ENCODE measurements around the gene CCR5AS.

Gene CCR5AS

DNA sequence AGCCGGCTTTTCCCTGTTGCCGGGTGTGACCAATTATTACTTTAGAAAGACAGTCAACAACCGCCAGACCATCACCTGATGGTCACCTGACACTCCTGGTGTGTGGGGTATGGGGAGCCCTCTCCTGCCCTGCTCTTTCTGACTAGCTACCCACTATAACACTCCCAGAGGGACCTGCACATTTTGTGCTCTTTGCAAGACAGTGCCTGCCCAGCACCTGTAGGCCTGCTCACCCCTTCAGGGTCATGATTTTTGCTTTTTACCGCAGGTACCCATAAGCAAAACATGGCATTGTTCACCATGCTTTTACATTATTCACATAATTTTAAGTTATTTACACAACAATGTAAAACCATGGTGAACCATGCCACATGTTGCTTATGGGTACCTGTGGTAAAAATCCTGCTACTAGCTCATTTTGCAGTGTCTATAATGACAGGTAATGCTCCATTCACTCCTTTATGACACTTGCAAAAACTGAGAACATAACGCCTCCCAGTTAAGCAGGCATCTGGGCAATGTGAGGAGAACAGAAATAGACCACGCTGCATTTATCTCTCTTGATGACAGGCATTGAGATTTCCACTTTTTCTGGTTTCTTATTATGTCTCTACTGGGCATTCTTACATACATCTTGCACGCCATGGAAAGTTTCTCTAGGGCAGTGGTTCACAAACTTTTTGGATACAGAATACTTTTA, 10.1 kb upstream of the CCR5AS start:
- Histone ChIP-seq H2AFZ (ENCODE audit: low read length) (no peak overlapping the region), H3K79me2 (ENCODE audit: control insufficient read depth, insufficient read depth, low read length) (no peaks in the 10 kb centered on the region), H3K27ac (ENCODE audit: insufficient read depth, low read length) (no peak overlapping the region), H3K9me3 (ENCODE audit: control insufficient read depth, insufficient read depth, low read depth, low read length) (no peaks in the 10 kb centered on the region), H3K4me2 (ENCODE audit: extremely low read depth, insufficient read depth, low read length) (no peak overlapping the region), H3K36me3 (ENCODE audit: control insufficient read depth, insufficient read depth, low read length) (no peaks in the 10 kb centered on the region), H3K9ac (ENCODE audit: insufficient read depth, low read length) (no peak overlapping the region), H3K4me1 (ENCODE audit: control insufficient read depth, extremely low read depth, insufficient read depth, low read length) (no peaks in the 10 kb centered on the region), H3K27me3 (ENCODE audit: control insufficient read depth, insufficient read depth, low read length) (no peaks in the 10 kb centered on the region), H3K4me3 (replicated peaks in 1 of 4; ENCODE audit: control extremely low read depth in 1 of 4, insufficient read depth in 1 of 4, low read depth in 3 of 4, low read length in 4 of 4) (no peak overlapping the region), H4K20me1 (ENCODE audit: control insufficient read depth, extremely low read depth, insufficient read depth, low read length) (no peaks in the 10 kb centered on the region)
- TF ChIP-seq, protein P1, sequence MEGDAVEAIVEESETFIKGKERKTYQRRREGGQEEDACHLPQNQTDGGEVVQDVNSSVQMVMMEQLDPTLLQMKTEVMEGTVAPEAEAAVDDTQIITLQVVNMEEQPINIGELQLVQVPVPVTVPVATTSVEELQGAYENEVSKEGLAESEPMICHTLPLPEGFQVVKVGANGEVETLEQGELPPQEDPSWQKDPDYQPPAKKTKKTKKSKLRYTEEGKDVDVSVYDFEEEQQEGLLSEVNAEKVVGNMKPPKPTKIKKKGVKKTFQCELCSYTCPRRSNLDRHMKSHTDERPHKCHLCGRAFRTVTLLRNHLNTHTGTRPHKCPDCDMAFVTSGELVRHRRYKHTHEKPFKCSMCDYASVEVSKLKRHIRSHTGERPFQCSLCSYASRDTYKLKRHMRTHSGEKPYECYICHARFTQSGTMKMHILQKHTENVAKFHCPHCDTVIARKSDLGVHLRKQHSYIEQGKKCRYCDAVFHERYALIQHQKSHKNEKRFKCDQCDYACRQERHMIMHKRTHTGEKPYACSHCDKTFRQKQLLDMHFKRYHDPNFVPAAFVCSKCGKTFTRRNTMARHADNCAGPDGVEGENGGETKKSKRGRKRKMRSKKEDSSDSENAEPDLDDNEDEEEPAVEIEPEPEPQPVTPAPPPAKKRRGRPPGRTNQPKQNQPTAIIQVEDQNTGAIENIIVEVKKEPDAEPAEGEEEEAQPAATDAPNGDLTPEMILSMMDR (conservative IDR thresholded peaks at IDR 0.05 in 1 of 2, IDR thresholded peaks at IDR 0.05 in 1 of 2; ENCODE audit: low read depth in 1 of 2, low read length in 2 of 2) = no peak
- no peak for TF ChIP-seq EZH2 (IDR thresholded peaks at IDR 0.05; ENCODE audit: low read length, missing control alignments)
- no peak for DNase-seq (ENCODE audit: low read depth in 2 of 2)

DNA sequence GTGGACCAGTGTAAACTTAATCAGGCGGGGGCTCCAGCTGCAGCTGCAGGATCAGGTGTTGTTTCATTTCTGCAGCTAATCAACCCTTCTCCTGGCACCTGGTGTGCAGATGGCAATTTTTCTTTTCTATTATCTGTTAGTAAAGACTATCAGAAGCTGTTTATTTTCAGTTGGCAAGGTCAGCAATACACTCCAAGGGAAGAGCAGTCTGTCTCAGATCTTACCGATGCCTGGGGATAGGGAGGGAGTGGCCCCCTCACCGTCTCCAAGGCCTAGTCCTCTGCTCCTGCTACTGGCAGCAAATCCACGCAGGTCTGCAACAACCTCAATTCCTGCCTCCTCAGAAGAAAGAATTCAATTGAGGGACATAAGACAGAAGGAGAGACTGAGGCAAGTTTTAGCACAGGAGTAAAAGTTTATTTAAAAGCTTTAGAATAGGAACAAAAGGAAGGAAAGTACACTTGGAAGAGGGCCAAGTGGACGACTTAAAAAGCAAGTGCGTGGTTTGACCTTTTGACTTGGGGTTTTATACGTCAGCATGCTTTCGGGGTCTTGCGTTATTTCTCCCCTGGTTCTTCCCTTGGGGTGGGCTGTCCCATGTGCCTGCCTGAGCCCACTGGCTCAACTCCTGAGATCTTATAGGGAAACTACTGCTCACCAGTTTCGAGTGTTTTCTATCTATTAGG, 9.4 kb upstream of the CCR5AS start:
- H3K9me3 ChIP-seq (ENCODE audit: control insufficient read depth, insufficient read depth, low read depth, low read length) = no peaks in the 10 kb centered on the region
- no peak for TF ChIP-seq EZH2 (IDR thresholded peaks at IDR 0.05; ENCODE audit: low read length, missing control alignments)
- TF ChIP-seq, protein P1 (conservative IDR thresholded peaks at IDR 0.05 in 1 of 2, IDR thresholded peaks at IDR 0.05 in 1 of 2; ENCODE audit: low read depth in 1 of 2, low read length in 2 of 2) = no peak
- H3K27me3 ChIP-seq (ENCODE audit: control insufficient read depth, insufficient read depth, low read length) = no peaks in the 10 kb centered on the region
- H4K20me1 ChIP-seq (ENCODE audit: control insufficient read depth, extremely low read depth, insufficient read depth, low read length) = no peaks in the 10 kb centered on the region
- no peaks in the 10 kb centered on the region for H3K36me3 ChIP-seq (ENCODE audit: control insufficient read depth, insufficient read depth, low read length)
- no peak overlapping the region for H3K27ac ChIP-seq (ENCODE audit: insufficient read depth, low read length)
- no peak overlapping the region for H3K4me2 ChIP-seq (ENCODE audit: extremely low read depth, insufficient read depth, low read length)
- H3K4me3 ChIP-seq (replicated peaks in 1 of 4; ENCODE audit: control extremely low read depth in 1 of 4, insufficient read depth in 1 of 4, low read depth in 3 of 4, low read length in 4 of 4) = no peak overlapping the region
- H2AFZ ChIP-seq (ENCODE audit: low read length) = no peak overlapping the region
- peak in 1 of 2 donors; percentile 40 for DNase-seq (ENCODE audit: low read depth in 2 of 2)
- H3K9ac ChIP-seq (ENCODE audit: insufficient read depth, low read length) = no peak overlapping the region
- H3K79me2 ChIP-seq (ENCODE audit: control insufficient read depth, insufficient read depth, low read length) = no peaks in the 10 kb centered on the region
- no peaks in the 10 kb centered on the region for H3K4me1 ChIP-seq (ENCODE audit: control insufficient read depth, extremely low read depth, insufficient read depth, low read length)

DNA sequence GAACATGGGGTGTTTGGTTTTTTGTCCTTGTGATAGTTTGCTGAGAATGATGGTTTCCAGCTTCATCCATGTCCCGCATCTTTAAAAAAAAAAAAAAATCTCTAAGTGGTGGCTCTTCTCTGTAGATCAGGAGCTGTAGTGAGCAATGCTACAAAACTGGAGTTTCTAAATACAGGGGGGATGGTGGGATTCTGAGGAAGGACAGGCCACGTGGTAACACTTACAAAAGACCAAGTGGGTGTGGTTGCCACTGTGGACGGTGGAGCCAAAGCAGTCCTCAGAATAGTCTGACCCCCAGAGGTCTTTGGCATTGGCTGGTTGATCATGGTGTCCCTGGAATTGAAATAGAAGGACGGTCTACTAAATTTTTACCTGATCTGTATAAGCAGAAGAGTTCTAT, 7.9 kb upstream of the CCR5AS start:
- Histone ChIP-seq H3K4me2 (ENCODE audit: extremely low read depth, insufficient read depth, low read length) (no peak overlapping the region), H3K27me3 (ENCODE audit: control insufficient read depth, insufficient read depth, low read length) (no peaks in the 10 kb centered on the region), H3K79me2 (ENCODE audit: control insufficient read depth, insufficient read depth, low read length) (no peaks in the 10 kb centered on the region), H3K9me3 (ENCODE audit: control insufficient read depth, insufficient read depth, low read depth, low read length) (no peaks in the 10 kb centered on the region), H3K4me3 (replicated peaks in 1 of 4; ENCODE audit: control extremely low read depth in 1 of 4, insufficient read depth in 1 of 4, low read depth in 3 of 4, low read length in 4 of 4) (no peak overlapping the region), H3K4me1 (ENCODE audit: control insufficient read depth, extremely low read depth, insufficient read depth, low read length) (no peaks in the 10 kb centered on the region), H2AFZ (ENCODE audit: low read length) (no peak overlapping the region), H4K20me1 (ENCODE audit: control insufficient read depth, extremely low read depth, insufficient read depth, low read length) (no peaks in the 10 kb centered on the region), H3K9ac (ENCODE audit: insufficient read depth, low read length) (no peak overlapping the region), H3K36me3 (ENCODE audit: control insufficient read depth, insufficient read depth, low read length) (no peaks in the 10 kb centered on the region), H3K27ac (ENCODE audit: insufficient read depth, low read length) (no peak overlapping the region)
- DNase-seq (ENCODE audit: low read depth in 2 of 2) = no peak
- TF ChIP-seq EZH2 (IDR thresholded peaks at IDR 0.05; ENCODE audit: low read length, missing control alignments) = no peak
- TF ChIP-seq, protein P1 (conservative IDR thresholded peaks at IDR 0.05 in 1 of 2, IDR thresholded peaks at IDR 0.05 in 1 of 2; ENCODE audit: low read depth in 1 of 2, low read length in 2 of 2) = no peak
